Measurements from ENCODE around the gene CRABP2.

CRABP2 gene

GRCh38 chr1:156670791-156671190 lies 34.6 kb downstream of the CRABP2 start:
- DNase-seq, result no peak

GRCh38 chr1:156670359-156670758 lies 35.0 kb downstream of the CRABP2 start:
- no peak for DNase-seq

GRCh38 chr1:156669794-156670193 lies 35.6 kb downstream of the CRABP2 start:
- DNase-seq, result no peak

- no peak for DNase-seq
Observed at GRCh38 chr1:156668801-156669637, 36.4 kb downstream of the CRABP2 start.

- DNase-seq, result no peak
Observed at GRCh38 chr1:156667968-156668709, 37.2 kb downstream of the CRABP2 start.

- DNase-seq, result peak in 2 of 56 donors; percentile 10 to 13
Observed at GRCh38 chr1:156667610-156667967, 37.8 kb downstream of the CRABP2 start.

- DNase-seq, result no peak
Observed at GRCh38 chr1:156666862-156667609, 38.3 kb downstream of the CRABP2 start.

- no peak for DNase-seq
Observed at GRCh38 chr1:156665539-156665938, 39.8 kb downstream of the CRABP2 start.

GRCh38 chr1:156664767-156665411 lies 40.5 kb downstream of the CRABP2 start:
- DNase-seq, result peak in 20 of 56 donors; percentile 20 to 49 (median 36)

- DNase-seq, result peak in 10 of 56 donors; percentile 18 to 50 (median 33)
Observed at GRCh38 chr1:156664046-156664766, 41.2 kb downstream of the CRABP2 start.

- peak in 19 of 56 donors; percentile 9 to 56 (median 23) for DNase-seq
Observed at GRCh38 chr1:156663178-156663577, 42.2 kb downstream of the CRABP2 start.

- no peak for DNase-seq
Observed at GRCh38 chr1:156662800-156663055, 42.7 kb downstream of the CRABP2 start.

- DNase-seq, result peak in 49 of 56 donors; percentile 19 to 85 (median 73)
Observed at GRCh38 chr1:156662005-156662799, 43.2 kb downstream of the CRABP2 start.

GRCh38 chr1:156660752-156661112 lies 44.7 kb downstream of the CRABP2 start:
- no peak for DNase-seq

GRCh38 chr1:156659988-156660751 lies 45.2 kb downstream of the CRABP2 start:
- peak in 55 of 56 donors; percentile 57 to 97 (median 87) for DNase-seq

GRCh38 chr1:156659661-156659987 lies 45.8 kb downstream of the CRABP2 start:
- DNase-seq, result no peak

GRCh38 chr1:156658945-156659574 lies 46.3 kb downstream of the CRABP2 start:
- no peak for DNase-seq

- DNase-seq, result no peak
Observed at GRCh38 chr1:156658496-156658895, 46.9 kb downstream of the CRABP2 start.

- DNase-seq, result no peak
Observed at GRCh38 chr1:156657741-156658319, 47.6 kb downstream of the CRABP2 start.
